K562 (cell line): Measurements from ENCODE around the gene INO80D. TPM values are rescaled to one million over a fixed set of nuclear protein-coding genes. Genes with fewer than 3 reads are reported as not detected.
"Not testable (repeated sequence)": the region's sequence is repeated elsewhere in the genome, so short reads cannot be mapped to it uniquely, and the experiment has no call there.

Experiments used
- ATAC-seq: fragments of 200-7000 bp; cut with Tn5 transposase; 3 replicates; pipeline ENCODE4 v1.9.1; 2020; ENCODE audit warnings: moderate library complexity
- BruUV-seq: library from RNA; stranded (reverse); fragments of 400-500 nt; replicated peaks from 2 replicates; lab custom pipeline; 2021; lab: Mats Ljungman, UMichigan
- CTCF ChIA-PET: fragments of 300-600 bp; formaldehyde crosslinking; extraction: SDS; loops from one replicate; lab custom pipeline; 2021; ENCODE audit warnings: low intra/inter-chr PET ratio; lab: Yijun Ruan, JAX
- POLR2A ChIA-PET: fragments of 300-600, 350-650 bp; sonication (Branson Sonifier 250); formaldehyde crosslinking; extraction: SDS; loops from one replicate; lab custom pipeline; 2021; ENCODE audit warnings: antibody characterized with exemption, inconsistent platforms; lab: Yijun Ruan, JAX
- DNase-seq, 4 experiments: peaks; one replicate each; pipeline versions ENCODE4 v3.0.0 to v3.0.0-alpha.2; 2011 to 2018; ENCODE audit warnings: low spot score in 3 of 4, mixed read lengths in 3 of 4; ENCODE audit errors: extremely low read depth in 1 of 4
- FAIRE-seq: peaks from 2 replicates; lab custom pipeline; 2011; peaks lifted over from hg19 to GRCh38; lab: Jason Lieb, UNC
- H2AFZ ChIP-seq: 2 replicates; pipeline ENCODE4 v1.6.0; 2011; ENCODE audit warnings: low read depth, low read length, control low read depth, inconsistent platforms
- H3K27ac ChIP-seq: fragments of 200-600 bp; 3 replicates; pipeline ENCODE4 v1.8.0; 2011; ENCODE audit warnings: low read depth, mild to moderate bottlenecking, control low read depth, inconsistent platforms, low read length, moderate library complexity, mixed read lengths; ENCODE audit errors: extremely low read depth
- H3K27me3 ChIP-seq, 2 experiments: fragments of 300-600 bp in 1 of 2; 2 replicates in 1 of 2; 3 replicates in 1 of 2; pipeline versions ENCODE4 v1.6.0 to v1.8.0; 2011; ENCODE audit warnings: inconsistent platforms in 2 of 2, low read length in 2 of 2, mild to moderate bottlenecking in 1 of 2, mixed read lengths in 1 of 2, moderate library complexity in 1 of 2; ENCODE audit not compliant: control insufficient read depth in 2 of 2, insufficient read depth in 2 of 2
- H3K36me3 ChIP-seq: fragments of 300-600 bp; 3 replicates; pipeline ENCODE4 v1.8.0; 2011; ENCODE audit warnings: mild to moderate bottlenecking, low read length, inconsistent platforms; ENCODE audit not compliant: control insufficient read depth, insufficient read depth
- H3K4me1 ChIP-seq, 2 experiments: fragments of 200-600 bp in 1 of 2; replicated peaks in 1 of 2; 2 replicates in 1 of 2; 3 replicates in 1 of 2; pipeline versions ENCODE4 v1.5.1 to v1.8.0; 2011; ENCODE audit warnings: inconsistent platforms in 2 of 2, low read length in 2 of 2, mild to moderate bottlenecking in 1 of 2, mixed read lengths in 1 of 2, moderate library complexity in 1 of 2; ENCODE audit not compliant: control insufficient read depth in 2 of 2, insufficient read depth in 2 of 2
- H3K4me2 ChIP-seq: 2 replicates; pipeline ENCODE4 v1.6.1; 2011; ENCODE audit warnings: low read length, control low read depth, inconsistent platforms, mixed read lengths; ENCODE audit not compliant: insufficient read depth
- H3K4me3 ChIP-seq: fragments of 200-600 bp; sonication (generic), shearing (Covaris generic); 2 replicates; pipeline ENCODE4 v1.5.1; 2016; ENCODE audit warnings: control low read depth, inconsistent platforms
- H3K79me2 ChIP-seq: fragments of 200-600 bp; 3 replicates; pipeline ENCODE4 v1.8.0; 2011; ENCODE audit warnings: low read length, inconsistent platforms; ENCODE audit not compliant: control insufficient read depth, insufficient read depth
- H3K9ac ChIP-seq, 2 experiments: 2 replicates each; pipeline versions ENCODE4 v1.6.0 to v1.6.1; 2011; ENCODE audit warnings: low read depth in 2 of 2, low read length in 2 of 2, control low read depth in 1 of 2, inconsistent platforms in 1 of 2, mild to moderate bottlenecking in 1 of 2, mixed read lengths in 1 of 2; ENCODE audit not compliant: insufficient read depth in 1 of 2
- H3K9me1 ChIP-seq: one replicate; pipeline ENCODE4 v1.6.0; 2011; ENCODE audit warnings: inconsistent platforms, mild to moderate bottlenecking, low read length, moderate library complexity; ENCODE audit not compliant: control insufficient read depth, insufficient read depth
- H3K9me3 ChIP-seq: replicated peaks from 2 replicates; pipeline ENCODE4 v1.5.1; 2011; ENCODE audit warnings: low read depth, low read length, inconsistent platforms; ENCODE audit not compliant: control insufficient read depth, insufficient read depth
- H4K20me1 ChIP-seq: replicated peaks from 2 replicates; pipeline ENCODE4 v1.6.1; 2011; ENCODE audit warnings: low read length, inconsistent platforms, mixed read lengths; ENCODE audit not compliant: control insufficient read depth, insufficient read depth
- CREBBP ChIP-seq: IDR thresholded peaks from one replicate; pipeline ENCODE4 v1.6.1; 2012; ENCODE audit warnings: low read depth, mild to moderate bottlenecking, control low read depth, inconsistent platforms, low read length
- MEF2D ChIP-seq: conservative IDR thresholded peaks from 2 replicates; pipeline ENCODE4 v1.6.1; 2016; ENCODE audit warnings: low read depth, missing genetic modification characterization, missing compliant biosample characterization
- NELFE ChIP-seq: IDR thresholded peaks from 2 replicates; pipeline ENCODE4 v1.6.1; 2011; ENCODE audit warnings: mild to moderate bottlenecking; ENCODE audit not compliant: insufficient read depth, insufficient read length
- POLR2A ChIP-seq: fragments of 450-650 bp; conservative IDR thresholded peaks from 2 replicates; pipeline ENCODE4 v1.6.1; 2016
- PREB ChIP-seq: sonication (generic); formaldehyde crosslinking; IDR thresholded peaks from 2 replicates; pipeline ENCODE4 v1.8.1; 2023; ENCODE audit warnings: mild to moderate bottlenecking, missing genetic modification reagents
- TEAD1 ChIP-seq, 2 experiments: fragments of 450-650 bp in 1 of 2; sonication (generic) in 1 of 2; formaldehyde crosslinking; IDR thresholded peaks; 2 replicates each; pipeline versions ENCODE4 v1.4.0 to v1.8.0; 2020 to 2022; ENCODE audit warnings: mild to moderate bottlenecking in 2 of 2, missing genetic modification reagents in 1 of 2
- ZNF354B ChIP-seq: fragments of 250-450 bp; sonication (Bioruptor Pico); IDR thresholded peaks from 2 replicates; pipeline ENCODE4 v1.4.0; 2020
- WGBS: fragments of 100-300 bp; shearing (Covaris generic); methylation state at CpG from one replicate; pipeline ENCODE4 v1.1.6; 2016; ENCODE audit warnings: low coverage, mixed read lengths; ENCODE audit not compliant: insufficient coverage; ENCODE audit errors: missing lambda C conversion rate; 5-methylcytosine and 5-hydroxymethylcytosine counted together
- in situ Hi-C: fragments of 300-500 bp; cut with MboI; formaldehyde crosslinking; loops from 4 replicates; pipeline ENCODE4 v1.15.0; 2018; ENCODE audit warnings: inconsistent platforms, mixed read lengths
- intact Hi-C: fragments of 100-400 bp; cut with micrococcal nuclease; formaldehyde crosslinking; loops from 2 replicates; pipeline ENCODE4 v1.14.2; 2022
- polyA plus RNA-seq, 8 experiments: library from polyadenylated mRNA; depleted of rRNA in 4 of 8; stranded (reverse) in 5 of 8; unstranded in 3 of 8; fragments of >200 nt; fragmentation: Nextera tagmentation in 2 of 8; fragmentation: Illumina TruSeq in 1 of 8; extraction: Ambion mirVana in 2 of 8; extraction: Trizol in 1 of 8; gene quantifications; 2 replicates each; pipeline versions ENCODE4 v1.2.1 to v1.2.3, GENCODE V29; 2011 to 2014; ENCODE audit warnings: inconsistent platforms in 1 of 8, missing spikeins in 1 of 8
- total RNA-seq, 7 experiments: library from RNA; depleted of rRNA in 6 of 7; stranded (reverse); fragments of >200 nt in 6 of 7; fragmentation: Illumina TruSeq in 2 of 7; extraction: Trizol in 2 of 7; gene quantifications; 2 replicates each; pipeline versions ENCODE4 v1.2.1 to v1.2.3, GENCODE V29; 2011 to 2021; ENCODE audit warnings: low replicate concordance in 1 of 7

Gene INO80D
- total and polyA plus RNA-seq, 9 of the 15 experiments (the other 6 are each of a cell fraction or from before 2014, with no cell fraction given): 0.64 to 8.1 (median 2.9) TPM

- TF ChIP-seq TEAD1 (CRISPR knock-in tag; IDR thresholded peaks at IDR 0.05) (no peak), MEF2D (tag) (no peak), CREBBP (no peak), PREB (CRISPR knock-in tag) (no peak), ZNF354B (CRISPR knock-in tag) (no peak)
Measured at GRCh38 chr2:205990104-205990503, 95.9 kb downstream of the INO80D start (continued).

- H3K4me1 ChIP-seq: no peaks in the 10 kb centered on the region
- WGBS: 71% methylated on average over 9 of the region's 11 CpGs
Measured at GRCh38 chr2:205989271-205990071, 96.5 kb downstream of the INO80D start.

GRCh38 chr2:205988681-205989080 lies 97.3 kb downstream of the INO80D start:
- H3K79me2 ChIP-seq, ATAC-seq, H3K36me3 ChIP-seq, DNase-seq, H3K27me3 ChIP-seq, CTCF ChIA-PET, H3K27ac ChIP-seq, in situ Hi-C loops, H3K4me2 ChIP-seq, H2AFZ ChIP-seq, H4K20me1 ChIP-seq, BruUV-seq, H3K9ac ChIP-seq, H3K9me3 ChIP-seq, FAIRE-seq, intact Hi-C loops, H3K9me1 ChIP-seq, H3K4me3 ChIP-seq, H3K4me1 ChIP-seq: not testable (repeated sequence)
- 91% methylated on average over 1 of the region's 1 CpG for WGBS
- POLR2A ChIA-PET: interaction anchor here (0.6 to 1.2 kb wide), 2 partner anchors 10 to 678 kb away, joined by 3 to 4 read pairs; no protein-coding TSS in a partner anchor

More at GRCh38 chr2:205989271-205990071, 96.5 kb downstream of the INO80D start:
- intact Hi-C loops: no loop called here
- no peak overlapping the region for H3K27ac ChIP-seq
- H3K9ac ChIP-seq: no peak overlapping the region
- H2AFZ ChIP-seq: no peak overlapping the region
- no peak for ATAC-seq
- no peak for DNase-seq
- 0 out of 2 replicates have a peak, but pooled peaks have one; percentile 28 for TF ChIP-seq POLR2A
- no peak for TF ChIP-seq NELFE
- H4K20me1 ChIP-seq: no peaks in the 10 kb centered on the region
- no peaks in the 10 kb centered on the region for H3K79me2 ChIP-seq
- H3K27me3 ChIP-seq: no peaks in the 10 kb centered on the region
- ChIA-PET CTCF (no interaction called here), POLR2A (no interaction called here)
- no peaks in the 10 kb centered on the region for H3K9me3 ChIP-seq
- no peak for FAIRE-seq
- H3K36me3 ChIP-seq: no peaks in the 10 kb centered on the region
- no peak overlapping the region for H3K4me2 ChIP-seq
- no peaks in the 10 kb centered on the region for H3K9me1 ChIP-seq
- in situ Hi-C loops: no loop called here
- no TSS peak for BruUV-seq
- no peak overlapping the region for H3K4me3 ChIP-seq
